ENCODE measurements around the gene ZEB1. TPM values are rescaled to one million over a fixed set of nuclear protein-coding genes. Genes with fewer than 3 reads are reported as not detected.
"Not testable (repeated sequence)": the region's sequence is repeated elsewhere in the genome, so short reads cannot be mapped to it uniquely, and the experiment has no call there.

The ZEB1 gene
- total and polyA plus RNA-seq, 7 donors = 5.5 to 255 (median 215) TPM

GRCh38 chr10:31359979-31360378 is 41.0 kb downstream of the ZEB1 start:
- Histone ChIP-seq H3K27ac (peak overlapping the region in 3 of 4 donors; percentile 17 to 62 (median 41)), H3K9me3 (no peaks in the 10 kb centered on the region), H3K27me3 (no peaks in the 10 kb centered on the region), H3K36me3 (peaks cover 0 to 15% (median 8%) of the 10 kb centered on the region in 4 donors), H3K4me1 (peaks cover 0 to 44% (median 33%) of the 10 kb centered on the region in 4 donors), H3K4me3 (no peak overlapping the region)
- TF ChIP-seq POLR2A (IDR thresholded peaks at IDR 0.05) (no peak), EP300 (IDR thresholded peaks at IDR 0.05) (no peak), POLR2AphosphoS5 (IDR thresholded peaks at IDR 0.05) (no peak), CTCF (IDR thresholded peaks at IDR 0.05) (no peak)
- 23 to 65% methylated on average over 1 of the region's 1 CpG for WGBS, 2 donors
- DNase-seq = no peak
- intact Hi-C loops (cut with DNase I) = no loop called here

GRCh38 chr10:31361475-31361874 is 42.5 kb downstream of the ZEB1 start:
- 95 to 98% methylated on average over 15 of the region's 15 CpGs for WGBS, 2 donors
- intact Hi-C loops (cut with DNase I); H3K27ac ChIP-seq; H3K9me3 ChIP-seq; H3K4me3 ChIP-seq; H3K27me3 ChIP-seq; DNase-seq: not testable (repeated sequence)
- Histone ChIP-seq H3K36me3 (peaks cover 0 to 15% (median 8%) of the 10 kb centered on the region in 4 donors), H3K4me1 (peaks cover 0 to 44% (median 32%) of the 10 kb centered on the region in 4 donors)

GRCh38 chr10:31362023-31362641 is 43.1 kb downstream of the ZEB1 start:
- 93 to 96% methylated on average over 44 of the region's 44 CpGs for WGBS, 2 donors
- Histone ChIP-seq H3K4me3 (no peak overlapping the region), H3K27ac (no peak overlapping the region), H3K36me3 (peaks cover 0 to 15% (median 8%) of the 10 kb centered on the region in 4 donors), H3K27me3 (no peaks in the 10 kb centered on the region), H3K4me1 (peaks cover 0 to 47% (median 37%) of the 10 kb centered on the region in 4 donors), H3K9me3 (no peaks in the 10 kb centered on the region)
- intact Hi-C loops (cut with DNase I) = no loop called here
- TF ChIP-seq POLR2A (IDR thresholded peaks at IDR 0.05) = no peak
- no peak for TF ChIP-seq CTCF (IDR thresholded peaks at IDR 0.05)
- no peak for TF ChIP-seq POLR2AphosphoS5 (IDR thresholded peaks at IDR 0.05)
- no peak for TF ChIP-seq EP300 (IDR thresholded peaks at IDR 0.05)
- DNase-seq = no peak

GRCh38 chr10:31363696-31364095 is 44.7 kb downstream of the ZEB1 start:
- Histone ChIP-seq H3K36me3 (peaks cover 0 to 15% (median 8%) of the 10 kb centered on the region in 4 donors), H3K4me1 (peaks cover 0 to 36% (median 30%) of the 10 kb centered on the region in 4 donors)
- intact Hi-C loops (cut with DNase I); H3K9me3 ChIP-seq; H3K27me3 ChIP-seq; H3K27ac ChIP-seq; H3K4me3 ChIP-seq; DNase-seq: not testable (repeated sequence)
- WGBS, 2 donors = 92 to 96% methylated on average over 19 of the region's 19 CpGs

GRCh38 chr10:31364238-31364637 is 45.2 kb downstream of the ZEB1 start:
- H3K9me3 ChIP-seq; H3K4me3 ChIP-seq; DNase-seq; H3K27me3 ChIP-seq; H3K27ac ChIP-seq; intact Hi-C loops (cut with DNase I): not testable (repeated sequence)
- Histone ChIP-seq H3K36me3 (peaks cover 0 to 15% (median 8%) of the 10 kb centered on the region in 4 donors), H3K4me1 (peaks cover 0 to 31% (median 24%) of the 10 kb centered on the region in 4 donors)
- 97% methylated on average over 13 of the region's 13 CpGs for WGBS, 2 donors

GRCh38 chr10:31366703-31367102 is 47.7 kb downstream of the ZEB1 start:
- intact Hi-C loops (cut with DNase I) = no loop called here
- WGBS, 2 donors = 90 to 94% methylated on average over 4 of the region's 4 CpGs

More at GRCh38 chr10:31366703-31367102, 47.7 kb downstream of the ZEB1 start:
- H3K36me3 ChIP-seq = peaks cover 0 to 12% (median 5%) of the 10 kb centered on the region in 4 donors
- peaks cover 0 to 26% (median 19%) of the 10 kb centered on the region in 4 donors for H3K4me1 ChIP-seq
- DNase-seq = no peak
- TF ChIP-seq EP300 (IDR thresholded peaks at IDR 0.05) (no peak), CTCF (IDR thresholded peaks at IDR 0.05) (no peak), POLR2A (IDR thresholded peaks at IDR 0.05) (no peak), POLR2AphosphoS5 (IDR thresholded peaks at IDR 0.05) (no peak)
- H3K27ac ChIP-seq = peak overlapping the region in 2 of 4 donors; percentile 12 to 25
- no peaks in the 10 kb centered on the region for H3K27me3 ChIP-seq
- H3K9me3 ChIP-seq = no peaks in the 10 kb centered on the region
- H3K4me3 ChIP-seq = no peak overlapping the region

All from sigmoid colon (tissue), 7 donors.